Tibial artery (tissue), 4 donors: ENCODE measurements around the gene YIPF4.

ENCODE experiments used
- DNase-seq, 2 donors: peaks; one replicate each; pipeline ENCODE4 v3.0.0-alpha.2; 2019
- H3K27ac ChIP-seq, 2 donors: fragments of 200-600 bp; sonication (generic) in 1 of 2; 1 replicate in 1 of 2; 2 replicates in 1 of 2; pipeline ENCODE4 v1.5.1; 2018 to 2019; ENCODE audit warnings: mild to moderate bottlenecking in 1 of 2
- H3K27me3 ChIP-seq, 2 donors: fragments of 200-600 bp; sonication (generic) in 1 of 2; one replicate each; pipeline versions ENCODE4 v1.5.1 to v1.6.0; 2016 to 2019
- H3K36me3 ChIP-seq, 3 donors: fragments of 200-600 bp; sonication (generic) in 2 of 3; one replicate each; pipeline ENCODE4 v1.5.1; 2016 to 2019; ENCODE audit warnings: mild to moderate bottlenecking in 2 of 3
- H3K4me1 ChIP-seq, 4 donors: fragments of 200-600 bp; sonication (generic) in 2 of 4; 1 replicate in 3 of 4; 2 replicates in 1 of 4; pipeline ENCODE4 v1.5.1; 2016 to 2019
- H3K4me3 ChIP-seq, 2 donors: fragments of 200-600 bp; sonication (generic) in 1 of 2; 1 replicate in 1 of 2; 2 replicates in 1 of 2; pipeline ENCODE4 v1.5.1; 2018 to 2019; ENCODE audit warnings: mild to moderate bottlenecking in 2 of 2
- H3K9me3 ChIP-seq, 3 donors: fragments of 200-600 bp; sonication (generic) in 1 of 3; one replicate each; pipeline ENCODE4 v1.5.1; 2016 to 2019
- CTCF ChIP-seq, 2 experiments: fragments of 200-600 bp in 1 of 2; fragments of 450-650 bp in 1 of 2; IDR thresholded peaks; one replicate each; pipeline ENCODE4 v1.5.1; 2017 to 2019; ENCODE audit warnings: antibody characterized with exemption in 2 of 2, mild to moderate bottlenecking in 1 of 2, moderate library complexity in 1 of 2
- intact Hi-C: fragments of 100-400 bp; cut with DNase I; formaldehyde crosslinking; loops from one replicate; pipeline ENCODE4 v1.15.0; 2023; ENCODE audit warnings: low total_unique reads

Gene YIPF4

GRCh38 chr2:32250290-32250689 lies 27.4 kb upstream of the YIPF4 start:
- intact Hi-C loops = no loop called here
- no peaks in the 10 kb centered on the region for H3K27me3 ChIP-seq
- H3K36me3 ChIP-seq = no peaks in the 10 kb centered on the region
- no peaks in the 10 kb centered on the region for H3K4me1 ChIP-seq
- TF ChIP-seq CTCF (IDR thresholded peaks at IDR 0.05) = no peak
- H3K4me3 ChIP-seq = no peak overlapping the region
- DNase-seq = no peak
- H3K9me3 ChIP-seq = no peaks in the 10 kb centered on the region
- no peak overlapping the region for H3K27ac ChIP-seq

DNA sequence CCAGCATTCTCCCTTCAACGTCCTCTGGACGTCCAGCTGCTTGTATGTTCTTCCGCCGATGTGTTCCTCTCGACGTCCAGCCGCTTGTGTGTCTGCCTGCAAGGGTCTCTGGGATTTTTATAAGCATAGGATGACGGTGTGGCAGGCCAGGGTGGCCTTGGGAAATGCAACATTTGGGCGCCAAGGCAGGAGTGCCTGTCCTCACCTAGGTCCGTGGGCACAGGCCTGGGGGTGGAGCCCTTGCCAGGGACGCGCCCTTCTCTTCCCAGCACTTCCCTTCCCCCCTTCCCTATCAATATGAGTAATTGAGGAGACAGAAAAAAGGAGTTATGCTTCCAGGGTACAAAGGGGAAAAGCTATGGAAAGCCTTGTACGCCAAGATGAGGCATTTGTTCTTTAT lies 19.5 kb upstream of the YIPF4 start:
- Histone ChIP-seq H3K9me3 (no peaks in the 10 kb centered on the region), H3K4me1 (no peaks in the 10 kb centered on the region), H3K4me3 (no peak overlapping the region), H3K27ac (no peak overlapping the region), H3K36me3 (no peaks in the 10 kb centered on the region), H3K27me3 (no peaks in the 10 kb centered on the region)
- DNase-seq = no peak
- intact Hi-C loops = no loop called here
- no peak for TF ChIP-seq CTCF (IDR thresholded peaks at IDR 0.05)

GRCh38 chr2:32260376-32260775 lies 17.3 kb upstream of the YIPF4 start:
- DNase-seq = no peak
- Histone ChIP-seq H3K4me1 (no peaks in the 10 kb centered on the region), H3K4me3 (no peak overlapping the region), H3K9me3 (no peaks in the 10 kb centered on the region), H3K27ac (no peak overlapping the region), H3K36me3 (no peaks in the 10 kb centered on the region), H3K27me3 (no peaks in the 10 kb centered on the region)
- intact Hi-C loops = no loop called here
- no peak for TF ChIP-seq CTCF (IDR thresholded peaks at IDR 0.05)

DNA sequence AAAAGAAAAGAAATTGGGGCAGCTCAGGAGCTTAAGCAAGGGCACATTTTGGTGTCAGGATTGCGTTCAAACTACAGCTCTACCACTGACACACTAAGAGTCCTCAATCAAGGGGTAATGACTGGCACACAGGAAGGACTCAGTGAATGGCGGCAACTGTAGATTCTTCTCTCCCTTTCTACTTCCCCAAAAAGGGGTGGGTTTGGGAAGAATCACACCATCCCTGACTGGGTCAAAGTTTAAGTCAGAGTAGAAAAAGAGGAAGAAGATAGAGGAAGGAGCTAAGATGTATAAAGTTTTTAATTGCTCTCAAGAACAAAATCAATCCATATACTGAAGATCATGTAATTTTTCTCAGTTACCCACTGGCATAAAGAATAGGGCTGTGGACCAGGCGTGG lies 15.6 kb upstream of the YIPF4 start:
- no peak overlapping the region for H3K4me3 ChIP-seq
- DNase-seq = no peak

GRCh38 chr2:32264422-32265105 lies 13.1 kb upstream of the YIPF4 start, which contains the start of gene NLRC4:
Gene NLRC4 (minus strand): TSS chr2:32264886. CDS start chr2:32256775, 8,111 bp downstream.
- no peaks in the 10 kb centered on the region for H3K36me3 ChIP-seq
- H3K27ac ChIP-seq = no peak within 1 kb of the TSS
- no peak for TF ChIP-seq CTCF (IDR thresholded peaks at IDR 0.05)
- no peak within 1 kb of the TSS for H3K4me3 ChIP-seq
- DNase-seq = no peak
- H3K9me3 ChIP-seq = no peaks in the 10 kb centered on the region
- intact Hi-C loops = no loop called here
- no peaks in the 10 kb centered on the region for H3K27me3 ChIP-seq
- peaks cover 0 to 10% (median 0%) of the 10 kb centered on the region in 4 donors for H3K4me1 ChIP-seq

More for the DNA sequence above, 15.6 kb upstream of the YIPF4 start:
- no peaks in the 10 kb centered on the region for H3K36me3 ChIP-seq
- intact Hi-C loops = no loop called here
- H3K4me1 ChIP-seq = no peaks in the 10 kb centered on the region
- H3K9me3 ChIP-seq = no peaks in the 10 kb centered on the region
- no peak overlapping the region for H3K27ac ChIP-seq
- no peaks in the 10 kb centered on the region for H3K27me3 ChIP-seq
- TF ChIP-seq CTCF (IDR thresholded peaks at IDR 0.05) = no peak
